SW480 (cell line): ENCODE results near the gene OSTN.
"Not testable (repeated sequence)": the region's sequence is repeated elsewhere in the genome, so short reads cannot be mapped to it uniquely, and the experiment has no call there.

Experiments
- DNase-seq: peaks from one replicate; pipeline ENCODE4 v3.0.0-alpha.2; 2016; ENCODE audit warnings: low spot score

Gene OSTN, protein sequence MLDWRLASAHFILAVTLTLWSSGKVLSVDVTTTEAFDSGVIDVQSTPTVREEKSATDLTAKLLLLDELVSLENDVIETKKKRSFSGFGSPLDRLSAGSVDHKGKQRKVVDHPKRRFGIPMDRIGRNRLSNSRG

DNA sequence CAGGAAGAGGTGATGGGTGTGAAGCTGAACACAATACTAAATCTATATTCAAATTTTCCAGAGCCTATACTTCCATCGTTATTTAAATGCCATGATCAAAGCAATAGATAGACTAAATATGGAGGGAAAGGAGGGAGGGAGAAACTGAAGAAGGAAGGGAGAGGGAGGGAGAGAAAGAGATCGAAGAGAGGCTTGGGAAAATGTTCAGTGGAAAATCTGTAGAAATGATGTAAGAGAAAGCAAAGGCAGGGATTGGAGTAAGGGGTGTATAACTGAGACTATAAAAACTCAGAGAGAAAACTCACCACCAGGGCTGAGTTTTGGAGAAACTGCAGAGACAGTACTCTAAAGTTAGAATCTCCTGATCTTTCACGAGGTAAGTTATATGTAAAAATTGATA is at the start of gene OSTN:
Gene OSTN, plus strand, starts transcription at position 310 of the 400 bp plus-strand sequence. CDS start 13,292 bp downstream, outside the sequence.
- no peak for DNase-seq

DNA sequence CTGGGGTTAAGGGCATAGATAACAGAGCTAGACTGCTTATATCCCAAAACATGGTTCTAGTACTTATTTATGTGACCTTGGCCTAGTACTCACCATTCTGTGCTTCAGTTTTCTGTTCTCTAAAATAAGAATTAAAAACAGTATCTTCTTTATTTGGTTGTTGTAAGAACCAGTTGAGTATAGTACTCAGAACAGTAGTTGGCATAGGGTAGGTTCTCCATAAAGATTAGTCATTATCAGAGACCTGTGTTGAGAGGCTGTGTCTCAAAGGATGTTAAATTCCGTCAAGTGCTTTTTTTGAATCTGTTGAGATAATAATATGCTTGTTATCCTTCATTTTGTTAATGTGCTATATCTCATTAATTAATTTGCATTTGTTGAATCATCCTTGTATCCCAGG is 47.4 kb upstream of the OSTN start:
- no peak for DNase-seq

DNA sequence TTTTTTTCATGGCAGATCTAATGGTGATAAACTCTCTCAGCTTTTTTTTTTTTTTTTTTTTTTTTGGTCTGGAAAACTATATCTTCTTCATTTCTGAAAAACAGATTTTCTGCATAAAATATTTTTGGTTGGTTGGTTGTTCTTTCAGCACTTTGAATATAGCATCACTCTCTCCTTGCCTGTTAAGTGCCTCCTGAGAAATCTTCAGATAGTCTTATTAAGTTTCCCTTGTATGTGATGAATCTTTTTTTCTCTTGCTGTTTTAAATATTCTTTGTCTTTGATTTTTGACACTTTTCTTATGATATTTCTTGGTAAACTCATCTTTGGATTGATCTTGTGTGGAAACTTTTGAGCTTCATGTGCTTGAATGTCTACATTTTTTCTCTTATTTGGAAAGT is 44.2 kb upstream of the OSTN start:
- DNase-seq: no peak

DNA sequence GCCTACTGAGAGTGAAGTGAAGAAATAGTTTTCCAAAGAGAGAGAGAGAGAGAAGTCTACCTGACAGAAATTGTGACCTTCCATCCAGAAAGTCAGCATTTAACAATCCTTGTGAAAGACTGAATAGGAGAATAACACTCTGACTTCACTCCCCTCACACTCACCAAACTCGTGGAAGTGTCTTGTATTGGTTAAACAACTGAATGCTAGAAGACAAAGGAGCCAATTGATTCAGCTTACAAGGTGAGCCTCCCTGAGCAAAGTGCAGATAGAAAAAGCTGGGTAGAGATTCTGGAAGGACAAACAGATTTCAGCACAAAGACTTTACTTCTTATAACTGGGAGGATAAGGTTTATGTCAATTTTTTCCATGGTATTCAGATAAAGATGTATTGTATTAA is 40.8 kb upstream of the OSTN start:
- DNase-seq: no peak

DNA sequence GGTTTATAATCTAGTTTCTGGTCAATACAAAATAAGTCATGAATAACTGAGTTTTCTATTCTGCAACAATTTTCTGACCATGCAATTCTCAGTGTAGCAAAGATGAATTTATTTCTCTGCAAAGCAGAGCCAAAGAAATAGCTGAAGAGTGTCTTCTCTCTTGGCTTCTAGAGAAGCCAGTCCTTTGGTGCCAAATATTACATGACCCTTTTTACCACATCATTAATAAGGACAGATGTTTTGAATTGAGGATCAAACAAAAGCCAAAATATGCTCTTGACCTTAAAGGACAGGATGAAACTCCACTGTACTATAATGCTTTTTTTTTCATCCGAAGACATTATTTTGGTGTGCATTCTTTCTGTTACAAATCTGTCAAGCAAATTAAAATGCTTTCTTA is 40.2 kb upstream of the OSTN start:
- DNase-seq: no peak

DNA sequence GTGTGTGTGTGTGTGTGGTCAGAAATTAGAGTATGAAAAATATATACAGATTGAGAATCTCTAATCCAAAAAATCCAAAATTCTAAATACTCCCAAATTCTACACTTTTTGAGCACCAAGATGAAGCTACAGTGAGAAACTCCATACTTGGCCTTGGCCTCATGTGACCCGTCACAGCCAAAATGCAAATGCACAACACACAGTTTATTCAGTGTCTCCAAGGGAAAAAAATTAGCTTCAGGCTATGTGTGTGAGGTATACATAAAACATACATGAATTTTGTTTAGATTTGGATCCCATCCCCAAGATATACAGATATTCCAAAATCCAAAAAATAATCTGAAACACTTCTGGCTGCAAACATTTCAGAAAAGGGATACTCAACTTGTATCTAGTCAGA is 33.2 kb upstream of the OSTN start:
- DNase-seq: no peak

DNA sequence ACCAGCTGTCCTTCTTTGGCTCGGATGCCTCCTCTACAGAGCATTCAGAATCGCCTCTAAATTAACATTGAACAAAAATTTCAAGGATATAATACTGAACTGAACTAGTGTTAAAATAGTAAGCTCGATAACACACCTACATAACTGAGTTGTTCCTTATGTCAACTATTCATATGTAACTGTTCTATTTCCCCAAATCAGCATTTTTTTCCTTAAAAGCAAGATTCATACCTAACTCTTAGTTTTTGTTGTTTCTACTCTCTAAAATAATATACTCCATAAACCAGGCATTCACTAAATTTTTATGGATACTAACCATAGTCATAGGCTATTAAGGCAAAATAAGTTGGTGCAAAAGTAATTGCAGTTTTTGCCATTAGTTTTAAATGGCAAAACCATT is 32.7 kb upstream of the OSTN start:
- DNase-seq: no peak

DNA sequence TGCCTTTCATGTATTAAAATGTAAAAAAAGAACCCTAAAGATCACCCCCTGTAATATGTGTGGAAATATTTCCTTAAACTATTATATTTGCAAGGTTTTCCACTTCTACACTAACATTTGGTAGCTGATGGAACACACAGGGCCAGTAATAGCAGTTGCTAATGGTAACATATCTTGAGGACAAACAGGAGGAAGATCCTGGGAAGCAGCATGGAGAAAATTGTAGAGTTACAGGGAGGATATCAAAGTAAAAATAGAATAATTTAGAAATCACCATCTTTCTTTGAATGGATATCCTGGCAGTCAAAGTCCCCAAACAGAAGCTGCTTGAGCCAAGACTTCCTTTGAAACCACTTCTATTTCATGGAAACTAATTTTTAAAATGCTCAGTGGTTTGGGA is 29.5 kb upstream of the OSTN start:
- DNase-seq: no peak

DNA sequence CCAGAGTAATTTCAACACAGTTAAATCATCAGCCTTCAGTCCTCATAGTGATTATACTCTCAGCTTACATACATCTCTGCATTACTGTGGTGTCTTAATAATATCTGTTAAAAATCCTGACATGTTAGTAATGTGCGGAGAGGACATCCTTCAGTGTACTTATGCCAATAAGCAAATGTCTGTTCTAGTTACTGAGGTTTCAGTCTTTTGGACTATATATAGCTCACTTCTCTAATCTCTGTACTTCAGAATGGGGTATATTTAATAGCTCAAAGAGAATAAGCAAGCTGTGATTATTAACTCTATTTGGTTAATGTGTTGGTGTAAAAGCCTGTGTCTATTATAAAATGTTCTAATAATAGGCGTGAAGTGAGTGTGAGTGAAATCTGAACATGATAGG is 28.9 kb upstream of the OSTN start:
- DNase-seq: no peak

DNA sequence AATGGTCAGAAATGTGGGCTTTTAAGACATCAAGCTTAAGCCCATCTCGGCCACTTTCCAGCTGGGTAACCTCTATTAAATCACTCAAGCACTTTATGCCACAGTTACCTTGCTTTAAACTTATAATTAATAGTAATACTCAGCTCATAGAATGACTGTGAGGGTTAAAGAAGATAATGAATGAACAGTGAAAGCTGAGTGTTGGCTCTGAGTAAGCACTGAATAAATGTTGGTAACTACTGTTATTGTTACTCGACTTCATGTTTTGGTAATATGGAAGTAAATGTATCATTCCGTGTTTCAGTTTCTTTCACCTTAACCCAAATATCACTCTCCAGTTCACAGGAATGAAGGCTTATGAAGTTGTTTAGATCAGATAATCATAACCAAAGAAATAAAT is 23.9 kb upstream of the OSTN start:
- no peak for DNase-seq

DNA sequence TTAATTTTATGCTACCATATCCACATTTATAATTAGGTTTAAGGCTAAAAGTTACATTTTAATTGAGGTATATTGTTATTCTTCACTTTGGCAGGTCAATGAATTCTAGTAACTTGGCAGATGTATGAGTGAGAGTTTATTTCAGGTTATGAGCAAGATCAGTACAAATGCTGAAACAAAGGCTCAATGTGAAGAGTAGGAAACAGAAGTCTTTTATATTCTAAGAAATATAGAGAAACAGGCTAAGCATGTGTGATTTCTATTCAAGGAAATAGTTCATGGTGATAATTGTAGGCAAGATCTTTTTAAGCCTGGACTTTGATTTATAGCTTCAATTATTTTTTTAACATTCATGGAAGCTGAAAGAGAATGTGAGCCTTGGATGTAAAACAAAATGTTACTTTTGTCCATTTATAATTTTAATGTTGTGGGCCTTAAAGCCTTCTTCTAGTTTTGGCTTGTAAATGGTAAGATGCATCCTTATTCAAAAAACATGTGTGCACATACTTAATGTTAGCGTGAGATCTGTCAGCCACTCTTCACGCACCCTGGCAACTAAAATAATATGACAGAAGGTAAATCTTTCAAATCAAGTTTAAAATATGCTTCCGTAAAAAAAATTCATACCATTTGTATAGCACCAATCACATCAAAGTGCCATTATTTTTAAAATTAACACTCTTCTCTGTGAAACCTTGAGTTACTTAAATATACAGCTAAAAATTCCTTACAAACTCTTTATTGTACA is 22.8 kb upstream of the OSTN start:
- no peak for DNase-seq

DNA sequence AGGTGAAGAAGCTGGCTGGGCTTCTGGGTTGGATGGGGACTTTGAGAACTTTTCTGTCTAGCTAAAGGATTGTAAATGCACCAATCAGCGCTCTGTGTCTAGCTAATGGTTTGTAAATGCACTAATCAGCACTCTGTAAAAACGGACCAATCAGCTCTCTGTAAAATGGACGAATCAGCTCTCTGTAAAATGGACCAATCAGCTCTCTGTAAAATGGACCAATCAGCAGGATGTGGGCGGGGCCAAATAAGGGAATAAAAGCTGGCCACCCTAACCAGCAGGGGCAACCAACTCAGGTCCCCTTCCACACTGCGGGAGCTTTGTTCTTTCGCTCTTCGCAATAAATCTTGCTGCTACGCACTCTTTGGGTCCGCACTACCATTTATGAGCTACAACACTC is 13.7 kb upstream of the OSTN start:
- DNase-seq: not testable (repeated sequence)

DNA sequence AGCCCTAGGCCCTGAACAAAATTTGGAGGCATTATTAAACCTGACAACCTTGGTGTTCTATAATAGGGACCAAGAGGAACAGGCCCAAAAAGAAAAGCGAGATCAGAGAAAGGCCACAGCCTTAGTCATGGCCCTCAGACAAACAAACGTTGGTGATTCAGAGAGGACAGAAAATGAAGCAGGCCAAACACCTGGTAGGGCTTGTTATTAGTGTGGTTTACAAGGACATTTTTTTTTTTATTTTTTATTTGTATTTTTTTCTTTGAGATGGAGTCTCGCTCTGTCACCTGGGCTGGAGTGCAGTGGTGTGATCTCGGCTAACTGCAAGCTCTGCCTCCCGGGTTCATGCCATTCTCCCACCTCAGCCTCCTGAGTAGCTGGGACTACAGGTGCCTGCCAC is 10.8 kb upstream of the OSTN start:
- not testable (repeated sequence) for DNase-seq

DNA sequence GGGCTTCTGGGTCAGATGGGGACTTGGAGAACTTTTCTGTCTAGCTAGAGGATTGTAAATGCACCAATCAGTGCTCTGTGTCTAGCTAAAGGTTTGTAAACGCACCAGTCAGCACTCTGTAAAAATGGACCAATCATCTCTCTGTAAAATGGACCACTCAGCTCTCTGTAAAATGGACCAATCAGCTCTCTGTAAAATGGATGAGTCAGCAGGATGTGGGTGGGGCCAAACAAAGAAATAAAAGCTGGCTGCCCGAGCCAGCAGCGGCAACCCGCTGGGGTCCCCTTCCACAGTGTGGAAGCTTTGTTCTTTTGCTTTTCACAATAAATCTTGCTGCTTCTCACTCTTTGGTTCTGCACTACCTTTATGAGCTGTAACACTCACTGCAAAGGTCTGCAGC is 6.8 kb upstream of the OSTN start:
- not testable (repeated sequence) for DNase-seq

DNA sequence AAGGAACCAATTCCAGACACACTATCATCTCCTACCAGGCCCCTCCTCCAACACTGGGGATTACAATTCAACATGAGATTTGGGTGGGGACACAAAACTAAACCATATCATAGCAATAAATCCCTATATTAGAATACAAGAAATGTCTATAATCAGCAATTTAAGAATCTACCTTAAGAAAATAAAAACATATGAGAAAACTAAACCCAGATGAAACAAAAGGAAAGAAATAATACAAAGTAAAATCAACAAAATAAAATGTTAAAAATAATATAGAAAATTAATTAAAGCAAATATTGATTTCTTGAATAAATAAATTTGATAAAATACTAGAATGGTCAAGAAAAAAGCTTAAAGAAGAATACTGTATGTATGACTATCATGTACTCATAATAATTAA is 6.1 kb upstream of the OSTN start:
- no peak for DNase-seq

DNA sequence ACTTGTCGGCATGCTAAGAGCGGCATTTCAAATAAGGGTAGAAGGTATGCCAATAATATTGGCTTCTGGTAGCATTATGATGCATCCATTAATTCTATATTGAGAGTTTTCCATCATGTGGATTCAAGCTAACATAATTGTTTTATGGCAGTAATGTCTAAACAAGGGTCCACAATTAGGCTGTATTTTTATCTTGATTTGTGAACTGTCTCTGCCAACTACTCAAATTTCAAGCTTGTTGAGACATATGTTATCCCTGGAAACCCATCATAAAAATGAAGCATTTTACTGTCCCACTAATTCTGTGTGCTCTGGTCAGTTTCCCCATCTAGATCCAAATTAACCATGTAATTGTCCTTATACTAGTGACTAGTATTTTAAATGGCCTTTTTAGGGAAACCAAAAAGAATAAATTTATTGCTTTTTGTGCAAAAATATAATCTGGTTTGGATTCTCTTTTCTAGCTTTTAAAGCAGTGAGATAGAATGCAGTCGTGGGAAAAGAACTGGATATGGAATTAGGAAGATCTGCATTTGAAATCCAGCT is 1.2 kb upstream of the OSTN start:
- no peak for DNase-seq

DNA sequence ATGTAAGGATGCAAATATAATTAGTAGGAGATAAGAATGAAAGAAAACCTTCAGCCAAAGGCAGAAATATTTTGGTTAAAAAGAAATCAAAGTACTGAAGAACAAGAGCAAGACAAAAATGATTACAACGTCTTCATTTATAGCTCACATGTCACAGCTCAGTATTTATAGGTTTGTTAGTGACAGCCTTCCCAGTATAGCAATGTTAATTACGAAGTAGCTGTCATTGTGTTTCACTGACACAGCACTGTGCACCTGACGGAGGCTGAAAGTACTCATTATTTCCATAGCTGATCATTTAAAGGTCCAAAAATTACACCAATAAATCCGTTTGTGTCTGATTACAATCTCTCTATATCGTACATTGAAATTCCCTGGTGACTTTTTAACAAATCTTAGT is 561 bp upstream of the OSTN start:
- DNase-seq: no peak

DNA sequence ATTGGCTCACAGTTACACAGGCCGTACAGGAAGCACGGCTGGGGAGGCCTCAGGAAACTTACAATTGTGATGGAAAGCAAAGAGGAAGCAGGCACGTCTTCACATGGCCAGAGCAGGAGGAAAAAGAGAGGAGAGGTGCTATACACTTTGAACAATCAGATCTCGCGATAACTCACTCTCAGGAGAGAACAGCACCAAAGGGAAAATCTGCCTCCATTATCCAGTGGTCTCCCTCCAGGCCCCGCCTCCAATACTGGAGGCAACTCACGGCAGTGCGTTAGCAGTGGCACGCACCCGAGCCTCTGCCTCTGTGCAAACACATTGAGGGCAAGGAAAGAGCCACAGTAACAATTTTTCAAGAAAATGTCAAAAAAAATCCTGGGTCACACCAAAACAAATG is 11.0 kb downstream of the OSTN start:
- DNase-seq: no peak

DNA sequence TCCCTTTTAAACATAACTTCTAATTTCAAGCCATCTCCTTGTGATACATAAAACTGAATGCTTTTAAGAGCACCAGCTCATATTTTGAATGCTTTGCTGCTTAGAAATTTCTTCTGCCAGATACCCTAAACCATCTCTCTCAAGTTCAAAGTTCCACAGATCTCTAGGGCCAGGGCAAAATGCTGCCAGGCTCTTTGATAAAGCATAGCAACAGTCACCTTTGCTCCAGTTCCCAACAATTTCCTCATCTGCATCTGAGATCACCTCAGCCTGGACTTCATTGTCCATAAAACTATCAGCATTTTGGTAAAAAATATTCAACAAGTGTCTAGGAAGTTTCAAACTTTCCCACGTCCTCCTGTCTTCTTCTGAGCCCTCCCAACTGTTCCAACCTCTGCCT is 17.5 kb downstream of the OSTN start:
- no peak for DNase-seq

DNA sequence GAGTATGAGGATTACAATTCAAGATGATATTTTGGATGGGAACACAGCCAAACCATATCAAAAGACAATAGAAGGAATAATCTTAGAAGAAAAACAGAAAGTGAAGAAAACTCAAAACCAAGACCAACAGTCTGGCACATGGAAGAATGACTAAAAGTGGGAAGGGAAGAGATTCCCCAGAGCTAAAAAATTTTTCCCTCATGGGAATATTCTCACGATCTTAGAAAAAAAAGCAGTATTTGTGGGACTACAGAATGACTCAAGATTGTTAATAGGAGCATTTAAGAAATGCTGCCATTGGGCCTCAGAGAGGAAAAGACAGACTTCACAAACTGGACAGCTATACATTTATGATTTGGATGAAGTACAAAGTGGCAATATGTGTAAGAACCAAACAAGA is 18.3 kb downstream of the OSTN start:
- no peak for DNase-seq

DNA sequence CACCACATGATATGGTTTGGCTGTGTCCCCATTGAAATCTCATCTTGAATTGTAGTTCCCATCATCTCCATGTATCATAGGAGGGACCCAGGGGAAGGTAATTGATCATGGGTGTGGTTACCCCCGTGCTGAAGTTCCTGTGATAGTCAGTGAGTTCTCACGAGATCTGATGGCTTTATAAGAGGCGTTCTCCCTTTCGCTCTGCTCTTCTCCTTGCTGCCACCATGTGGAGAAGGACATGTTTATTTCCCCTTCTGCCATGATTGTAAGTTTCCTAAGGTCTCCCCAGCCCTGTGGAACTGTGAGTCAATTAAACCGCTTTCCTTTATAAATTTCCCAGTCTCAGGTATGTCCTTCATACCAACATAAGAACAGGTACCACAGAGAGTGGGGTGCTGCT is 21.9 kb downstream of the OSTN start:
- DNase-seq: no peak

DNA sequence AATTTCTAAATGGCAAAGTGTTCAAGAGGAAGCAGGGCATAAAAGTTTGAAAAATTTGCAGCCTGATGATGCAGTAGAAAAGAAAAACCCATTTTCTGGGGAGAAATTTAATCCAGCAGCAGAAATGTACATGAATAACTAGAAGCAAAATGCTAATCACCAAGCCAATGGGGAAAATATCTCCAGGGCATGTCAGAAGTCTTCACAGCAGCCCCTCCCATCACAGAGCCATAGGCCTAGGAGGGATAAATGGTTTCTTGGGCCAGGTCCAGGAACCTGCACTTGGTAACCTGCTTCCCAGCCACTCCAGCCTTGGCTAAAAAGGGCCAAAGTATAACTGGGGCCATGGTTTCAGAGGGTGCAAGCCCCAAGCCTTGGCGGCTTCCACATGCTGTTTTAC is 22.6 kb downstream of the OSTN start:
- DNase-seq: no peak

DNA sequence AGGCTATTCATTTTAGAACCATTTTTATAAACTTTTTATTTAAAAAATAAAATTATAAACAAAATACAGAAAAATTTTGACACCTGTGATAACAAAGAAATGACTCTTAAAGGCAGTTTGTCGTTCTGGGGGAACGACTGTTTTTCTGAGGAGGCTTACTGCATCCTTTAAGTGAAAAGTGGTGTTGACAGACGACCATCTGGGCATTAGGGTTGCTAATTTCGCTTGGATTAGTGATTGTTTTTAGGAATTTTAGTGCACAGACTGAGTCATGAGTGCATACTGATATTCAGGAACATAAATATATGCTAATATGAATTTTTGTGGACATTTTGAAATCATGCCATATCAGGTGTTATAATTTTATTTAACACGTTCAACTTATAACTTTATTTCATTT is 28.5 kb downstream of the OSTN start:
- DNase-seq: no peak

DNA sequence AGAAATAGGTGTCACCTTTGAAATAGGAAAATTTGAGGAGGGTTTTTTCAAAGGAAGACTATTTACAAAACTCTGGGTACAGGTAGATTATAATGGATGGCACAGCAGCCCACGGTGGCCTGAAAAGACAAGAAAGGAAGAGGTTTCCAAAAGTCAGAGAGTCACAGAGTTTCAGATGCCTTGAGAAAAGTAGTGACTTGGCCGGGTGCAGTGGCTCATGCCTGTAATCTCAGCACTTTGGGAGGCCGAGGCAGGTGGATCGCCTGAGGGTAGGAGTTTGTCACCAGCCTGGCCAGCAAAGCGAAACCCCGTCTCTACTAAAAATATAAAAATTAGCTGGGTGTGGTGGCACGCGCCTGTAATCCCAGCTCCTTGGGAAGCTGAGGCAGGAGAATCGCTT is 35.2 kb downstream of the OSTN start:
- DNase-seq: no peak
